ENCODE results near the gene CORO2B. TPM values are rescaled to one million over a fixed set of nuclear protein-coding genes. Genes with fewer than 3 reads are reported as not detected.

CORO2B gene
- total RNA-seq, 4 donors from 2014 or later = 0.80 to 4.5 (median 2.3) TPM

DNA sequence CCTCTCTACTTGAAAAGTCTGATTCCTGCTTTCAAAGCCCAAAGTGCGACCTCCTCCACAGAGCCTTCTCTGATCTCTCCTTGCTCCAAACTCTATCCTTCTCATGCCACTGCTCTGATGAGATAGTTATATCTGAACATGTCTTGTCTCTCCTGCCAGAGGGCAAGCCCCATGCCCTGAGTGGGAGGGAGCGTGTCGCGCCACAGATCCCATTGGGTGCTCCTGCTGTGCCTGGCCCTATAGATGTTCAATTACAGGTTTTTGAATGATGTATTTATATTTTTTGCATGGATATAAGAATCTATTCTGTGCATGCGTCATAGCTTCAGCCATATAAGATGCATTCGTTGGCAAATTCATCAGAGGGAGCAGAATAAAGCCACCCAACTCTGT, 20.4 kb downstream of the CORO2B start:
- intact Hi-C loops (cut with DNase I; ENCODE audit: low total_unique reads) = no loop called here
- no peak for DNase-seq (ENCODE audit: low spot score in 2 of 2)
- no peak overlapping the region for H3K4me3 ChIP-seq (ENCODE audit: low read depth, poor library complexity, severe bottlenecking)
- TF ChIP-seq POLR2A (IDR thresholded peaks at IDR 0.05) = no peak
- TF ChIP-seq, protein P1, sequence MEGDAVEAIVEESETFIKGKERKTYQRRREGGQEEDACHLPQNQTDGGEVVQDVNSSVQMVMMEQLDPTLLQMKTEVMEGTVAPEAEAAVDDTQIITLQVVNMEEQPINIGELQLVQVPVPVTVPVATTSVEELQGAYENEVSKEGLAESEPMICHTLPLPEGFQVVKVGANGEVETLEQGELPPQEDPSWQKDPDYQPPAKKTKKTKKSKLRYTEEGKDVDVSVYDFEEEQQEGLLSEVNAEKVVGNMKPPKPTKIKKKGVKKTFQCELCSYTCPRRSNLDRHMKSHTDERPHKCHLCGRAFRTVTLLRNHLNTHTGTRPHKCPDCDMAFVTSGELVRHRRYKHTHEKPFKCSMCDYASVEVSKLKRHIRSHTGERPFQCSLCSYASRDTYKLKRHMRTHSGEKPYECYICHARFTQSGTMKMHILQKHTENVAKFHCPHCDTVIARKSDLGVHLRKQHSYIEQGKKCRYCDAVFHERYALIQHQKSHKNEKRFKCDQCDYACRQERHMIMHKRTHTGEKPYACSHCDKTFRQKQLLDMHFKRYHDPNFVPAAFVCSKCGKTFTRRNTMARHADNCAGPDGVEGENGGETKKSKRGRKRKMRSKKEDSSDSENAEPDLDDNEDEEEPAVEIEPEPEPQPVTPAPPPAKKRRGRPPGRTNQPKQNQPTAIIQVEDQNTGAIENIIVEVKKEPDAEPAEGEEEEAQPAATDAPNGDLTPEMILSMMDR (IDR thresholded peaks at IDR 0.05) = no peak
- 93% methylated on average over 6 of the region's 6 CpGs for WGBS, 2 donors

DNA sequence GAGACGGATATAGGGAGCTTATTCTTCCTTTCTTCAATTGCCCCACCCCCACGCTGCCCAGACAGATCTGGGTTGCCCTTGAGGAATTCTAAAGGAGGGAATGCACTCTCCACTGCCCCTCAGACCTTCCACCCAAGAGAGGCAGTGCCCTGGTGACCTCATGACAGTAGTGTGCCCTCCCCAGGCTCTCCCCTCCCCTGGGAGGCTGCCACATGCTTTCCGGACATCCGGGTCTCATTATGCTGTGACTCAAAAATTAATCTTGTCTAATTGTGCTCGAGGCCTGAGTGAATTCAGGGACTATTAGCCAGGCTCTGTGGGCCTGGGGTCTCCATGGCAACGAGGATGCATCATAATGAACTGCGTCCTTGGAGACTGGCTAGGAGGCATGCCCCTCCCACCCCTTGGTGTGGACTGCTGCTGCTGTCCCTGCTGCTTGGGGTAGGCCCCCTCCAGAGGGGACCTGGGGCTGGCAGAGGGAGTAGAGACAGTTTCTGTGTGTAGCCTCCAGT, 20.8 kb downstream of the CORO2B start:
- DNase-seq (ENCODE audit: low spot score in 2 of 2) = no peak
- WGBS, 2 donors = 58 to 62% methylated on average over 5 to 7 of the region's 7 CpGs
- intact Hi-C loops (cut with DNase I; ENCODE audit: low total_unique reads) = no loop called here
- H3K4me3 ChIP-seq (ENCODE audit: low read depth, poor library complexity, severe bottlenecking) = no peak overlapping the region
- TF ChIP-seq, protein P1 (IDR thresholded peaks at IDR 0.05) = no peak
- TF ChIP-seq POLR2A (IDR thresholded peaks at IDR 0.05) = no peak

DNA sequence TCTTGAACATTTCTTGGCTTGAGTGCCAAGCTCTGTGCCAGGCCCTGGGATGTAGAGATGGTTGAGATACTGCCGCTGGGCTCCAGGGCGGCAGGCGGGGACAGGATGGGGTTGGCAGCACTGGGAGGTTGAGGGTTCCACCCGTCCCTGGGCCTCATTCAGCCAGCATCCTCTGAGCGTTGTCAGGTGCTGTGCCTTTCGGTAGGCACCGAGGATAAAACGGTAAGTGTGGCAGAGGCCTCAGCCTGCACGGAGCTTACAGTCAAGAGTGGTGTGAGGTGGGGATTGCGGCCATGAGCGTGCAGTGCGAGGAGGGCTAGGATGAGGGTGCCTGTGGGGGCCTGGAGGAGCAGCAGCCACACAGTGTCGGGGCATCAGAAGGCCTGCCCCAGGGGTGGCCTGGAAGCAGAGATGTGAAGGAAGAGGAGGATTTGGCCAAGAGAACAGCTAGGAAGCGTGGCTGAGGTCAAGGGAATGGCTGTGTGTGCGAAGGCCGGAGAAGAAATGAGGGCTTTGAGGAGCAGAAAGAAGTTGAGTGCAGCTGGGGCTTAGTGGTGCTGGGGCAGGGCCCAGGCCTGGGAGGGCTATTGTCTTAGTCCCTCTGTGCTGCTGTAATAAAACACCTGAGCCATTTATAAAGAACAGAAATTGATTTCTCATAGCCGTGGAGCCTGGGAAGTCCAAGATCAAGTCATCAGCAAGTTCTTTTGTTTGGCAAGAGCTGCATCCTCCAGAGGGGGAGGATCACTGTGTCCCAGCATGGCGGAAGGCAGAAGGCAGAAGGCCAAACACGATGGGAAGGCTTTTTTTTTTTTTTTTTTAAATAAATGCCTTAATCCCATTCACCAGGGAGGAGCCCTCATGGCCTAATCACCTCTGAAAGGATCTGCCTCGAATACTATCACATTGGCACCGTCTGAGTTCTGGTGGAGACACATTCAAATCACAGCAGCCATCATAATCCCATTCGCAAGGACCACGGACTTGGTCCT, 22.7 kb downstream of the CORO2B start:
- no peak overlapping the region for H3K4me3 ChIP-seq (ENCODE audit: low read depth, poor library complexity, severe bottlenecking)
- 74% methylated on average over 23 of the region's 23 CpGs for WGBS, 2 donors
- TF ChIP-seq, protein P1 (IDR thresholded peaks at IDR 0.05) = no peak
- intact Hi-C loops (cut with DNase I; ENCODE audit: low total_unique reads) = no loop called here
- DNase-seq (ENCODE audit: low spot score in 2 of 2) = peak in 1 of 2 donors; percentile 78

DNA sequence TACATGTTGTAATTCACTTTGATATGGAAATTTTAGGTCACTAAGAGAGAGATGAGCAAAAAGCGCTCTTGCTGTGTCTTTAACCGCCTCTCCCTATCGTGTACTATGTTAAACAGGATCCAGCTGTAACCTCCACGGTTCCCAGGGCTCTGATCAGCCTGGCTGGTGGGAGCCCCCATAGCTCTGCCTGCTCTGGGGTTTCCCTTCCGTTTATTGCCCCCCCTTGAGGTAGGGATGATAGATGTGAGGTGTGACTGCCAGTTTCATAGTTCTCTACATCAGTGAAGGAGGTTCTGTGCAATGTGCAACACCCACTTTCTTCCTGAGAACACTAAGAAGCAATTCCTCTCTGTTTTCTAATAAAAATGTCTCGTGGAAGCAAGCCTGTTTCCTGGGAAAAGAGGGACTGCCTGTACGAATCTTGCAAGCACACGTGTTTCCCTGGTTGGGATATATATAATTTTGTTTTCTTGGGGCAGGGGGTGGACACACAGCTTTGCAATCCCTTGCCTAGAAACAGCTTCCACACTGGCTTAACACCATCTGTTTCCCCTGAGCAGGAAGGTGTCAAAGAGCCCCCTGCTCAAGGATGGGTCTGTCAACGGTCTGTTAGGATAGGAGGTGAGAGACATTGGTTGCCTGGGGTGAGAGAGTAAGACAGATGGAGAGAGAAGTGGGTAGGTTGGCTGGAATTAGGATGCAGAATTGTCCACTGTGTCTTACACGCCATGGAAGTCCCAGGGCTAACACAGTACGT, 23.8 kb downstream of the CORO2B start:
- no peak overlapping the region for H3K4me3 ChIP-seq (ENCODE audit: low read depth, poor library complexity, severe bottlenecking)
- WGBS, 2 donors = 79% methylated on average over 11 of the region's 11 CpGs
- DNase-seq (ENCODE audit: low spot score in 2 of 2) = no peak
- intact Hi-C loops (cut with DNase I; ENCODE audit: low total_unique reads) = no loop called here
- TF ChIP-seq, protein P1 (IDR thresholded peaks at IDR 0.05) = no peak
- TF ChIP-seq POLR2A (IDR thresholded peaks at IDR 0.05) = no peak

DNA sequence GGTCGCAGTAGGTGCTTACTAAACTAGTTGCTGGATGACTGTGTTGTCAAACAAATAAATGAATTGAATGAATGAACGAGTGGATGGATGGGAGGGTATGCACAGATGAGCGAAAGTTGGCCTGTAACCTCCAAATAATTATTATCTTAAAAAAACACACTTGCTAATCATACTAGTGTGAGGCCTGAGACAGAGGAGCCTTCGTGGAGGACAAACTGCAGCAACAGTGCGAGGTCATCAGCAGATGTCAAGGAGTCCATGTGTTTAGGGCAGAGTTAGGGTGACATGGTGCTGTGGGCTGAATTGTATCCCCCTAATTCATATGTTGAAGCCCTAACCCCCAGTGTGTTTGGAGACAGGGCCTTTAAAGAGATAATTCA, 24.4 kb downstream of the CORO2B start:
- TF ChIP-seq POLR2A (IDR thresholded peaks at IDR 0.05) = no peak
- TF ChIP-seq, protein P1 (IDR thresholded peaks at IDR 0.05) = no peak
- no peak for DNase-seq (ENCODE audit: low spot score in 2 of 2)
- WGBS, 2 donors = 96% methylated on average over 5 of the region's 5 CpGs
- H3K4me3 ChIP-seq (ENCODE audit: low read depth, poor library complexity, severe bottlenecking) = no peak overlapping the region
- intact Hi-C loops (cut with DNase I; ENCODE audit: low total_unique reads) = no loop called here
